Measurements from ENCODE around the gene OMA1. TPM values are rescaled to one million over a fixed set of nuclear protein-coding genes. Genes with fewer than 3 reads are reported as not detected.

OMA1 gene
- total RNA-seq, 1 experiment from 2014 or later = 11.9 TPM

DNA sequence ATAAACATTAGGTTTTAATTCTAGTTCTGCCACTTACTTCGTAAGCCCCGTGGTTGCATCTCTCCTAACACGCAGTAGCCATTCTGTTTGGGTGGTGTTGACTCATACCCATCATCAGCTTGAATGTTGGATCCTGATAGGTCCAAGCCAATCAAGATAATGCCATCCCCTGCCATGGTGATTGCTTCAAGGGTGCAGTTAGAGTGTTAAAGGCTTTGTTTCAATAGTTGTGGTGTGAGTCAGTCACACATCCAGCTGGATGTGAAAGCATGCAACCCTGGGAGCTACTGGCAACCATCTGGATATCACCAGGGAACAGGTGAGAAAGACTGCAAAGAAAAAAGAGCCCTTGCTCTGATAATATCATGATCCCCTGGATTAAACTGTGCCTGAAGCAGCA lies 69.1 kb downstream of the OMA1 start:
- no peaks in the 10 kb centered on the region for H3K9me3 ChIP-seq (ENCODE audit: low read depth, low read length, poor library complexity, severe bottlenecking)
- TF ChIP-seq EZH2 (IDR thresholded peaks at IDR 0.05; ENCODE audit: borderline replicate concordance, low read depth, low read length, poor library complexity, severe bottlenecking) = no peak
- TF ChIP-seq, protein P1, sequence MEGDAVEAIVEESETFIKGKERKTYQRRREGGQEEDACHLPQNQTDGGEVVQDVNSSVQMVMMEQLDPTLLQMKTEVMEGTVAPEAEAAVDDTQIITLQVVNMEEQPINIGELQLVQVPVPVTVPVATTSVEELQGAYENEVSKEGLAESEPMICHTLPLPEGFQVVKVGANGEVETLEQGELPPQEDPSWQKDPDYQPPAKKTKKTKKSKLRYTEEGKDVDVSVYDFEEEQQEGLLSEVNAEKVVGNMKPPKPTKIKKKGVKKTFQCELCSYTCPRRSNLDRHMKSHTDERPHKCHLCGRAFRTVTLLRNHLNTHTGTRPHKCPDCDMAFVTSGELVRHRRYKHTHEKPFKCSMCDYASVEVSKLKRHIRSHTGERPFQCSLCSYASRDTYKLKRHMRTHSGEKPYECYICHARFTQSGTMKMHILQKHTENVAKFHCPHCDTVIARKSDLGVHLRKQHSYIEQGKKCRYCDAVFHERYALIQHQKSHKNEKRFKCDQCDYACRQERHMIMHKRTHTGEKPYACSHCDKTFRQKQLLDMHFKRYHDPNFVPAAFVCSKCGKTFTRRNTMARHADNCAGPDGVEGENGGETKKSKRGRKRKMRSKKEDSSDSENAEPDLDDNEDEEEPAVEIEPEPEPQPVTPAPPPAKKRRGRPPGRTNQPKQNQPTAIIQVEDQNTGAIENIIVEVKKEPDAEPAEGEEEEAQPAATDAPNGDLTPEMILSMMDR (conservative IDR thresholded peaks at IDR 0.05; ENCODE audit: low read depth, low read length) = no peak
- H3K4me1 ChIP-seq (ENCODE audit: insufficient read depth, low read length, poor library complexity, severe bottlenecking) = no peaks in the 10 kb centered on the region
- no peaks in the 10 kb centered on the region for H3K36me3 ChIP-seq (ENCODE audit: insufficient read depth, low read length, poor library complexity, severe bottlenecking)
- no peak overlapping the region for H3K4me3 ChIP-seq (ENCODE audit: low read depth, low read length, poor library complexity, severe bottlenecking)
- no TSS peak for BruUV-seq (replicated peaks)
- no peak for DNase-seq (ENCODE audit: low spot score)
- no peaks in the 10 kb centered on the region for H3K27me3 ChIP-seq (replicated peaks; ENCODE audit: insufficient read depth, low read depth, low read length, poor library complexity)
- H3K27ac ChIP-seq (ENCODE audit: low read depth, low read length, poor library complexity, severe bottlenecking) = no peak overlapping the region
- CTCF ChIA-PET = interaction anchor here (0.6 kb wide), 1 partner anchor 1470 kb away, joined by 4 read pairs; no protein-coding TSS in a partner anchor
- POLR2A ChIA-PET (ENCODE audit: low non-redundant PET) = no interaction called here
- intact Hi-C loops (cut with micrococcal nuclease; ENCODE audit: unreplicated experiment) = no loop called here

DNA sequence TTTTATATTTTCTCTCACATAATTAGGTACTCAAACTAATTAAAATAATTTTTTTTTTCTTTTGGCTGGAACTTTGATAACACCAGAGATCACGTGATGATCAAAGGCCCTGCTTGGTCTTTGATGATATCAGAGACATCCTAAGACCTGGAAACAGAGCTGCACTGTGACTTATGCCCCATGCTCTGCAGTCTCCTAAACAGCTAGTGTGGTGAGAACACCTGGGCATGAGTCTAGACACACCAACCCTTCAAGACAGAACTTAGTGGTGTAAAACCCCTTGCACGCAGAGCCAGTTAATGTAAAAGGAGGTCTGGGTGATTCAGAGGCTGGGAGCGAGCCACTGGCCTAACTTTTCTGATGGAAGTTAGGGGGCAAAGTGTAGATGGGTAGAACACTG lies 70.3 kb downstream of the OMA1 start:
- H3K27me3 ChIP-seq (replicated peaks; ENCODE audit: insufficient read depth, low read depth, low read length, poor library complexity) = no peaks in the 10 kb centered on the region
- no peak overlapping the region for H3K4me3 ChIP-seq (ENCODE audit: low read depth, low read length, poor library complexity, severe bottlenecking)
- TF ChIP-seq, protein P1 (conservative IDR thresholded peaks at IDR 0.05; ENCODE audit: low read depth, low read length) = no peak
- no peak for TF ChIP-seq EZH2 (IDR thresholded peaks at IDR 0.05; ENCODE audit: borderline replicate concordance, low read depth, low read length, poor library complexity, severe bottlenecking)
- no peak for DNase-seq (ENCODE audit: low spot score)
- no TSS peak for BruUV-seq (replicated peaks)
- H3K9me3 ChIP-seq (ENCODE audit: low read depth, low read length, poor library complexity, severe bottlenecking) = no peaks in the 10 kb centered on the region
- CTCF ChIA-PET = no interaction called here
- POLR2A ChIA-PET (ENCODE audit: low non-redundant PET) = no interaction called here
- no peaks in the 10 kb centered on the region for H3K36me3 ChIP-seq (ENCODE audit: insufficient read depth, low read length, poor library complexity, severe bottlenecking)
- H3K27ac ChIP-seq (ENCODE audit: low read depth, low read length, poor library complexity, severe bottlenecking) = no peak overlapping the region
- intact Hi-C loops (cut with micrococcal nuclease; ENCODE audit: unreplicated experiment) = no loop called here
- no peaks in the 10 kb centered on the region for H3K4me1 ChIP-seq (ENCODE audit: insufficient read depth, low read length, poor library complexity, severe bottlenecking)

- Histone ChIP-seq H3K4me1 (ENCODE audit: insufficient read depth, low read length, poor library complexity, severe bottlenecking) (no peaks in the 10 kb centered on the region), H3K9me3 (ENCODE audit: low read depth, low read length, poor library complexity, severe bottlenecking) (no peaks in the 10 kb centered on the region), H3K27me3 (replicated peaks; ENCODE audit: insufficient read depth, low read depth, low read length, poor library complexity) (no peaks in the 10 kb centered on the region), H3K4me3 (ENCODE audit: low read depth, low read length, poor library complexity, severe bottlenecking) (no peak overlapping the region), H3K36me3 (ENCODE audit: insufficient read depth, low read length, poor library complexity, severe bottlenecking) (no peaks in the 10 kb centered on the region), H3K27ac (ENCODE audit: low read depth, low read length, poor library complexity, severe bottlenecking) (no peak overlapping the region)
- no TSS peak for BruUV-seq (replicated peaks)
- TF ChIP-seq EZH2 (IDR thresholded peaks at IDR 0.05; ENCODE audit: borderline replicate concordance, low read depth, low read length, poor library complexity, severe bottlenecking) = no peak
- TF ChIP-seq, protein P1 (conservative IDR thresholded peaks at IDR 0.05; ENCODE audit: low read depth, low read length) = no peak
- no peak for DNase-seq (ENCODE audit: low spot score)
- ChIA-PET POLR2A (ENCODE audit: low non-redundant PET) (no interaction called here), CTCF (no interaction called here)
- intact Hi-C loops (cut with micrococcal nuclease; ENCODE audit: unreplicated experiment) = no loop called here
These were observed 77.0 kb downstream of the OMA1 start for GRCh38 chr1:58469476-58469875.

All from A673 (cell line).